ENCODE measurements around the gene CUTA.
"Not testable (repeated sequence)": the region's sequence is repeated elsewhere in the genome, so short reads cannot be mapped to it uniquely, and the experiment has no call there.

CUTA gene

DNA sequence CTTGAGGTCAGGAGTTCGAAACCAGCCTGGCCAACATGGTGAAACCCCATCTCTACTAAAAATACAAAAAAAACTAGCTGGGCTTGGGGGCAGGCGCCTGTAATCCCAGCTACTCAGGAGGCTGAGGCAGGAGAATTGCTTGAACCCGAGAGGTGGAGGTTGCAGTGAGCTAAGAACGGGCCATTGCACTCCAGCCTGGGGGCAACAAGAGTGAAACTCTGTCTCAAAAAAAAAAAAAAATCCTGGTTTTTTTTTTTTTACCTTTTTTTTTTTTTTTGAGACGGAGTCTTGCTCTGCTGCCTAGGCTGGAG lies 50.2 kb downstream of the CUTA start:
- DNase-seq (ENCODE audit: low spot score), result not testable (repeated sequence)

DNA sequence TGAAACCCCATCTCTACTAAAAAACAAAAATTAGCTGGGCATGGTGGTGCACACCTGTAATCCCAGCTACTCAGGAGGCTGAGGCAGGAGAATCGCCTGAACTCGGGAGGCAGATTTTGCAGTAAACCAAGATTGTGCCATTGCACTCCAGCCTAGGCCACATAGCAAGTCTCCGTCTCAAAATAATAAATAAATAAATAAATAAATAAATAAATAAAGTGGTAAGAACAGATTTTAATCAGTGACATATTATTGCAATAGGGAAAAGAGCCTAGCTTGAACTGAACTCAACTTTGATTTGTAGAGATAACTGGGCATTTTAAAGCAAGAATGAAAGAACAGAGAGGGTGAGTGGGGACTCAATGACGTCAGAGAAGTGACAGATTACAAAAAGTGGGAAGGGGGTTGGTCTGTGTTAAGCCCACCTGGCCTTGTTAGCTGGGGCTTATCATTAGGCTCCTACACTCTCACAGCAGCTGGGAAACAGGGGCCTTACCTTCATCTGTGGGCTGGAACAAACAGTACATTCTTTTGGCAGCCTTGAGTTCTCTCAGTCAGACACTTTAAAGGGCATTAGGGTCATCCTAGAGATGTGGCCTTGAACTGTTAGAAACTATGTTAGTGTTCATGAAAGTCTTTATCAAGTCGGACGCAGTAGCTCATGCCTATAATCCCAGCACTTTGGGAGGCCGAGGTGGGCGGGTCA lies 50.7 kb downstream of the CUTA start:
- no peak for DNase-seq (ENCODE audit: low spot score)

Measured in cerebellar cortex (tissue), 1 donor.